DMS79 (cell line): ENCODE measurements around the gene ATG13.
"Not testable (repeated sequence)": the region's sequence is repeated elsewhere in the genome, so short reads cannot be mapped to it uniquely, and the experiment has no call there.

Experiments used
- DNase-seq: peaks from one replicate; lab custom pipeline; 2025; lab: John Stamatoyannopoulos, UW

Gene ATG13

GRCh38 chr11:46697723-46698122 is 80.4 kb downstream of the ATG13 start:
- no peak for DNase-seq

- DNase-seq, result no peak
Measured at GRCh38 chr11:46698597-46698996, 81.2 kb downstream of the ATG13 start.

- DNase-seq, result peak; percentile 98
Measured at GRCh38 chr11:46700241-46701077, 83.1 kb downstream of the ATG13 start, which contains the start of the genes ARHGAP1 and ZNF408. Gene ARHGAP1, minus strand, starts transcription at chr11:46700619. Its CDS starts 4,512 bp downstream, at chr11:46696107. Gene ZNF408, plus strand, starts transcription at chr11:46701031. Its CDS starts 17 bp downstream, at chr11:46701048.

- no peak for DNase-seq
Measured at GRCh38 chr11:46701078-46701654, 83.8 kb downstream of the ATG13 start.

GRCh38 chr11:46705070-46705688 is 87.8 kb downstream of the ATG13 start:
- DNase-seq, result no peak

- no peak for DNase-seq
Measured at GRCh38 chr11:46706886-46707285, 89.5 kb downstream of the ATG13 start.

- DNase-seq, result not testable (repeated sequence)
Measured at GRCh38 chr11:46709351-46709750, 92.0 kb downstream of the ATG13 start.

GRCh38 chr11:46710821-46711269 is 93.5 kb downstream of the ATG13 start:
- no peak for DNase-seq

GRCh38 chr11:46711303-46711702 is 94.0 kb downstream of the ATG13 start:
- DNase-seq, result no peak

GRCh38 chr11:46712874-46713576 is 95.7 kb downstream of the ATG13 start:
- DNase-seq, result no peak

GRCh38 chr11:46717825-46718154 is 100.4 kb downstream of the ATG13 start:
- not testable (repeated sequence) for DNase-seq

- no peak for DNase-seq
Measured at GRCh38 chr11:46718155-46719019, 101.0 kb downstream of the ATG13 start.

GRCh38 chr11:46719048-46719542 is 101.7 kb downstream of the ATG13 start, which contains the start of gene F2:
Gene F2, plus strand, starts transcription at chr11:46719213. Its CDS starts 23 bp downstream, at chr11:46719236.
- no peak for DNase-seq

- DNase-seq, result no peak
Measured at GRCh38 chr11:46719543-46720218, 102.3 kb downstream of the ATG13 start.

GRCh38 chr11:46721286-46721685 is 103.9 kb downstream of the ATG13 start:
- DNase-seq, result no peak

GRCh38 chr11:46722566-46723358 is 105.4 kb downstream of the ATG13 start:
- DNase-seq, result no peak

- no peak for DNase-seq
Measured at GRCh38 chr11:46723359-46723680, 106.0 kb downstream of the ATG13 start.

GRCh38 chr11:46724088-46724487 is 106.7 kb downstream of the ATG13 start:
- DNase-seq, result no peak
